ENCODE results near the gene NFAM1. TPM values are rescaled to one million over a fixed set of nuclear protein-coding genes. Genes with fewer than 3 reads are reported as not detected.

The NFAM1 gene
- total RNA-seq, 1 experiment from 2014 or later = 3.8 TPM

GRCh38 chr22:42333544-42333943 lies 98.7 kb downstream of the NFAM1 start:
- POLR2A ChIA-PET (ENCODE audit: low non-redundant PET) = no interaction called here

DNA sequence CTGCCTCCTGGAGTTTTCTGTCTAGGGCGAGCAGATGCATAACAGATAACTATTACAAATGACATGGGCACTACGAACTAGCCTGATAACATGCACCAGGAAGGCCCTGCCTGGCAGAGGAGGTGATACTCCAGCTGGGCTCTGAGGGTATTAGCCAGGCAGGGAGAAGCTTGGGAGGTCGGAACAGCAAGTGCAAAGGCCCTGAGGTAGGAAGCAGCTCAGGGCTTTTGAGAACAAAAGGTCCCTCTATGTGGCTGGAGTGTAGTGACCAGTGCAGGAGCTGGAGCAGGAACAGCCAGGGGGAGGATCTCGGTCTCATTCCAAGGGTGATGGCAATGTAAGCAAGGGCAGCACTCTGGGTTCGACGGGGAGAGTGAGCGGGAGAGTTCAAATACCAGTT lies 100.1 kb downstream of the NFAM1 start:
- intact Hi-C loops (cut with micrococcal nuclease; ENCODE audit: unreplicated experiment) = no loop called here
- ChIA-PET POLR2A (ENCODE audit: low non-redundant PET) (no interaction called here), CTCF (no interaction called here)
- Histone ChIP-seq H3K4me3 (ENCODE audit: low read depth, low read length, poor library complexity, severe bottlenecking) (no peak overlapping the region), H3K27me3 (replicated peaks; ENCODE audit: insufficient read depth, low read depth, low read length, poor library complexity) (no peaks in the 10 kb centered on the region), H3K27ac (ENCODE audit: low read depth, low read length, poor library complexity, severe bottlenecking) (no peak overlapping the region), H3K36me3 (ENCODE audit: insufficient read depth, low read length, poor library complexity, severe bottlenecking) (no peaks in the 10 kb centered on the region), H3K9me3 (ENCODE audit: low read depth, low read length, poor library complexity, severe bottlenecking) (no peaks in the 10 kb centered on the region), H3K4me1 (ENCODE audit: insufficient read depth, low read length, poor library complexity, severe bottlenecking) (peaks cover 17% of the 10 kb centered on the region)
- no peak for DNase-seq (ENCODE audit: low spot score)
- TF ChIP-seq EZH2 (IDR thresholded peaks at IDR 0.05; ENCODE audit: borderline replicate concordance, low read depth, low read length, poor library complexity, severe bottlenecking) (no peak), CTCF (conservative IDR thresholded peaks at IDR 0.05; ENCODE audit: low read depth, low read length) (no peak)
- BruUV-seq (replicated peaks) = no TSS peak

More at GRCh38 chr22:42333544-42333943, 98.7 kb downstream of the NFAM1 start:
- no peak for TF ChIP-seq EZH2 (IDR thresholded peaks at IDR 0.05; ENCODE audit: borderline replicate concordance, low read depth, low read length, poor library complexity, severe bottlenecking)
- TF ChIP-seq CTCF (conservative IDR thresholded peaks at IDR 0.05; ENCODE audit: low read depth, low read length) = no peak
- H3K27me3 ChIP-seq (replicated peaks; ENCODE audit: insufficient read depth, low read depth, low read length, poor library complexity) = no peaks in the 10 kb centered on the region
- peaks cover 14% of the 10 kb centered on the region for H3K4me1 ChIP-seq (ENCODE audit: insufficient read depth, low read length, poor library complexity, severe bottlenecking)
- no TSS peak for BruUV-seq (replicated peaks)
- no peak for DNase-seq (ENCODE audit: low spot score)
- no peak overlapping the region for H3K4me3 ChIP-seq (ENCODE audit: low read depth, low read length, poor library complexity, severe bottlenecking)
- CTCF ChIA-PET = interaction anchor here (1.2 kb wide), 1 partner anchor 12 kb away, joined by 3 read pairs; no protein-coding TSS in a partner anchor
- no peaks in the 10 kb centered on the region for H3K9me3 ChIP-seq (ENCODE audit: low read depth, low read length, poor library complexity, severe bottlenecking)
- H3K27ac ChIP-seq (ENCODE audit: low read depth, low read length, poor library complexity, severe bottlenecking) = no peak overlapping the region
- intact Hi-C loops (cut with micrococcal nuclease; ENCODE audit: unreplicated experiment) = no loop called here
- H3K36me3 ChIP-seq (ENCODE audit: insufficient read depth, low read length, poor library complexity, severe bottlenecking) = no peaks in the 10 kb centered on the region

DNA sequence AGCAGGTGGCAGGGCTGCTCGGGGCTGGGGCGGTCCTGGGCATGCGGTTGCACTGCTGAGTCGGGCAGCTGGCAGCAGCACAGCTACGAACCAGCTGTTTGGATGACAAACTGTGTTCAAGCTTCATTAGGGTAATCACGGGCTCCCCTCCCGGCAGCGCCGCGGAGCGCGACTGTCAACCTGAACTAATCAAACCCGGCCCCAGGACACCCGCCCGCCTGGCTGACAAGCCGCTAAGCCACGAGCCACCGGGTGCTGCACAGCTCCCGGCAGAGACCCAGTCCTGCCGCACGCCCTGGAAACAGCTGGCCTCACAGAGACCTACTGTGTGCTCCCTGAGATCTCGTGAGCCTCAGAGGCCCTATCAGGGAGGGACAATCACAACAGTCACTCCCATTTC lies 101.2 kb downstream of the NFAM1 start:
- H3K4me1 ChIP-seq (ENCODE audit: insufficient read depth, low read length, poor library complexity, severe bottlenecking) = peaks cover 19% of the 10 kb centered on the region
- POLR2A ChIA-PET (ENCODE audit: low non-redundant PET) = interaction anchor here (0.6 to 0.7 kb wide), 2 partner anchors 10 to 242 kb away, joined by 3 to 21 read pairs; no protein-coding TSS in a partner anchor

More for the DNA sequence above, 101.2 kb downstream of the NFAM1 start:
- intact Hi-C loops (cut with micrococcal nuclease; ENCODE audit: unreplicated experiment) = no loop called here
- no peaks in the 10 kb centered on the region for H3K27me3 ChIP-seq (replicated peaks; ENCODE audit: insufficient read depth, low read depth, low read length, poor library complexity)
- no peak overlapping the region for H3K4me3 ChIP-seq (ENCODE audit: low read depth, low read length, poor library complexity, severe bottlenecking)
- no peak overlapping the region for H3K27ac ChIP-seq (ENCODE audit: low read depth, low read length, poor library complexity, severe bottlenecking)
- TF ChIP-seq CTCF (conservative IDR thresholded peaks at IDR 0.05; ENCODE audit: low read depth, low read length) = peak; percentile 50
- no peak for TF ChIP-seq EZH2 (IDR thresholded peaks at IDR 0.05; ENCODE audit: borderline replicate concordance, low read depth, low read length, poor library complexity, severe bottlenecking)
- CTCF ChIA-PET = interaction anchor here (0.5 to 1.1 kb wide), 3 partner anchors 34 to 158 kb away, joined by 3 to 4 read pairs (median 3); no protein-coding TSS in a partner anchor
- no TSS peak for BruUV-seq (replicated peaks)
- H3K9me3 ChIP-seq (ENCODE audit: low read depth, low read length, poor library complexity, severe bottlenecking) = no peaks in the 10 kb centered on the region
- no peaks in the 10 kb centered on the region for H3K36me3 ChIP-seq (ENCODE audit: insufficient read depth, low read length, poor library complexity, severe bottlenecking)
- DNase-seq (ENCODE audit: low spot score) = peak; percentile 90

Other genes starting within 250 kb of the NFAM1 start
- 69.3 and 77.8 TPM in 2 replicates for gene TCF20, start 161.8 kb downstream of the NFAM1 start, total RNA-seq (2021)
- 68.5 and 69.1 TPM in 2 replicates for gene RRP7A, start 87.4 kb upstream of the NFAM1 start, total RNA-seq (2021)
- 0.49 and 0.96 TPM in 2 replicates for gene SERHL2, start 121.6 kb upstream of the NFAM1 start, total RNA-seq (2021)
- gene POLDIP3, start 182.5 kb upstream of the NFAM1 start, total RNA-seq (2021) = 131 and 134 TPM in 2 replicates
- gene ATP5MGL, start 208.2 kb upstream of the NFAM1 start, total RNA-seq (2021) = 1.2 and 1.9 TPM in 2 replicates
- gene CYB5R3, start 217.0 kb upstream of the NFAM1 start, total RNA-seq (2021) = 172 and 176 TPM in 2 replicates

Data from A673 (cell line).